NOMO-1 (cell line): ENCODE measurements around the gene ZRANB3.
A peak's percentile ranks its signal among the peaks of the same experiment; 100 is the strongest.

Experiments
- DNase-seq, 2 experiments: peaks; one replicate each; lab custom pipeline; 2025; ENCODE audit not compliant: unreplicated experiment in 2 of 2; lab: John Stamatoyannopoulos, UW

ZRANB3 gene

GRCh38 chr2:135257383-135258090 lies 273.5 kb downstream of the ZRANB3 start:
- no peak for DNase-seq

DNA sequence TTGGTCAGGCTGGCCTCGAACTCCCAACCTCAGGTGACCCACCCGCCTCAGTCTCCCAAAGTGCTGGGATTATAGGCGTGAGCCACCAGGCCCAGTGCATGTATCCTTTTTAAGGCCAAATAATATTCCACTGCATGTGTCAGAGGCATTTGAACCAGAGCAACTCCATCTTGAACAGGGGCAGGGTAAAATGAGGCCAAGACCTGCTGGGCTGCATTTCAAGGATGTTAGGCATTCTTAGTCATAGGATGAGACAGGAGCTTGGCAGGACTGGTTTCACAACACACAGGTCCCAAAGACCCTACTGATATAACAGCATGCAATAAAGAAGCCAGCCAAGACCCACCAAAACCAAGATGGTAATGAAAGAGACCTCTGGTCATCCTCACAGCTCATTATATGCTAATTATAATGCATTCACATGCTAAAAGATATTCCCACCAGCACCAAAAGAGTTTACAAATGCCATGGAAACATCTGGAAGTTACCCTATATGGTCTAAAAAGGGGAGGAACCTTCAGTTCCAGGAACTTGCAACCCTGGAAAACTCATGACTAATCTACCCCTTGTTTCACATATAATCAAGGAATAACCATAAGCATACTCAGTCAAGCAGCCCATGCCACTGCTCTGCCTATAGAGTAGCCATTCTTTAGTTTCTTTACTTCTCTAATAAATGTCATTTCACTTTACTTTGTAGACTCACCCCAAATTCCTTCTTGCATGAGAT lies 274.3 kb downstream of the ZRANB3 start:
- no peak for DNase-seq

DNA sequence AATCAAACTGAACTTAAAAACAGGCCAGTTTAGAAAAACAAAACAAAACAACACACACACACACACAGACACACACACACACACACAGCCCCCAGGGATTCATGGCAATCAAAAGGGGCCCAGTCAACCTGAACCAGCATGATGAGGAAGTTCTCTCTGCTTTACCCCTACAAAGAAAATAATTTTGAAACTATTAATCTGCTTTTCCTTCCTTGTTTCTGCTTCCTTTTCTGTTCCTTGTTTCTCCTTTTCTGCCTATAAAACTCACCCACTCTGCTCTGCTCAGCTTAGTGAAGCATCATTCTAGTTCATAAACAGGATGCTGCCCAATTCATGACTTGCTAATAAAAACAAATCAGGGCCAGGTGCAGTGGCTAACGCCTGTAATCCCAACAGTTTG lies 275.8 kb downstream of the ZRANB3 start:
- peak; percentile 59 to 74 for DNase-seq

DNA sequence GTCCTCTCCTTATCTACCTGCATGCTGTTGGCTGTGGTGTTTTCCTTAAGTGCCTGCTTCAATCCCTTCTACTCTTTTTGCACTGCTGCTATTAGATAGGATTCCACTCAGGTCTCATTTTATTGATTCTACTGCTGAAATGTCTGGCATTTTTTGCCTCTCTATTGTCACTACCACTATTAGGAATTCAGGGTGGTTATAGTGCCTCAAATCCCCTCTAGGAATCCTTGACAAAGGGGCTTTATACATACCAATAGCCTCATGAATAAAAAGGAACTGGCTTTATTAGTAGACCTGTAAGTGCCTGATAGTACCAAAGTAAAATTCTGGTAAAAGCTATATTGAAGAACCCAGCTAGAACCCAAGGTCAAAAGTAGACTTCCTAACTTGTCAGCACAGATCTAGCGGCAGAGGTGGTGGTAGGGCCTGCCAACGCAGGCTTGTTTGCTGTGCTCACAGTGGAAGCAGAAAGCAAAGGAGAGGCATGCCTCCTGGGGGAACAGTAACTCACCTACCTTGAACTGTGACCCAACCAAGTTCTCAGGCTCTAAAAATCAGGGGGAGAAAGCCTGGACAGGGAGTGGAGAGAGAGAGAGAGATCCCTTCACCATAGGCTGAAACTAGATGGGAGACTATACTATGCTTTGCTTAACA lies 278.1 kb downstream of the ZRANB3 start:
- no peak for DNase-seq

DNA sequence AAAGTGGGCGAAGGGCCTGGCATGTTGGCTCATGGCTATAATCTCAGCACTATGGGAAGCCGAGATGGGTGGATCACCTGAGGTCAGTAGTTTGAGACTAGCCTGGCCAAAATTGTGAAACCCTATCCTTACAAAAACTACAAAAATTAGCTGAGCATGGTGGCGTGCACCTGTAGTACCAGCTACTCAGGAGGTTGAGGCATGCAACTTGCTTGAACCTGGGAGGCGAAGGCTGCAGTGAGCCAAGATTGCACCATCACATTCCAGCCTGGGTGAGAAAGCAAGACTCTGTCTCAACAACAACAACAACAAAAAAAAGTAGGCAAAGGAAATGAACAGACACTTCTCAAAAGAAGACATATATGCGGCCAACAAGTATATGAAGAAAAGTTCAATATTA lies 282.4 kb downstream of the ZRANB3 start:
- DNase-seq, result no peak

DNA sequence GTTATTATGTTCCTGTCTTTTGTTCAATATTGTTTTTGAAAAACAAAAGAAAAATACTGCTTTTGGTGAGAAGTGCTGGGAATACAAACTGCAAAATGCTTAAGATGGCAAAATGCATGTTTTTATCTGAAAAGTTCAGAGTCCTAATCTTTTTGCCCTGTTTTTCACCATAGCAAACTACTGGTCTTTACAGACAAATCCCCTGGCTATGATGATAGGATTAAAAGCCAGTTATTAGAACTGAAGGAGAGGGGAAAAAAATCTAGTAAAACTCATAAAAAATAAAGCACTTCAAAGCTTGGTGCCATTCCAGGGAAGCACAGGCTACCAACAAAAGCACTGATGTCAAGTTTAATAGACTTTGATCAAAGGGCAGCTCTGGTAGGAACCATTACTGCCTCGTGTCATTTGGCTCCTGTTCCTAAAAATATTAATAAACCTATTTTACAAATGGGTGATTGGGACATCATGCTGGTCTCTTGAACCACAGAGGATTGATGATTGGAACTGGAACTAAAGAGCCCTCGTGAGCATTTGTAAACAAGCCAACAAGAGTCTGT lies 284.2 kb downstream of the ZRANB3 start:
- DNase-seq, result no peak

DNA sequence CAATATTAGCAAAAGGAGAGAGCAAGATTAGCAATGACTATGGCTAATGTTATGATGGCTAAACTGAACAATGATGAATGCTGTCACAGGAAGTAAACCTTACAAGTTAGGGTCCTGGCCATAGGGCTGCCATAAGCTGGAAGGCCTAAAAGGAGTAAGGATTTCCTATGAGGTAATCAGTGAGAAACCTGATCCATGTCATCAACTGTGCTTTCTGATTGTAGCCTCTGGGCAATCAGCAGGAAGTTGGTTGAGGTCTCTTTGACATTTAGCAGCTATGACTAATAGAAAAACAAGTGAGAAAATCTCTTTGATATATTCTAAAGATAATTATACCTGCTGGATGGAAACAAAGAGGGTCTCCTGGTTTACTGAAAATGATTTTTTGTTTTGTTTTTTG lies 285.9 kb downstream of the ZRANB3 start:
- DNase-seq, result no peak

DNA sequence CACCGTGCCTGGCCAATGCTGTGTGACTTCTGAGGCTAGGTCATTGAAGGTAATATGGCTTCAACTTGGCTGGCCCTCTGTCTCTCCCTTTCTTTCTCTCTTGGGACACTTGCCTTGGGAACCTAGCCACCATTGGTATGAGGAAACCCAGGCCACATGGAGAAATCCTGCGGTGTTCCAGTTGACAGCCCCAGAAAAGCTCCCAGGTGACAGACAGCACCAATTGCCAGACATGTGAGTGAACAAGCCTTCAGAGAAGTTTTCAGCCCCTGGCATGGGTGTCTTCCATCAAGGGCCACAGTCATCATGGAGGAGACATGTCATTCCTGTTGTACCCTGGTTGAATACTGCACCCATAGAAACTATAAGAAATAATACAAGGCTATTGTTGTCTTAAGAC lies 292.4 kb downstream of the ZRANB3 start:
- no peak for DNase-seq

DNA sequence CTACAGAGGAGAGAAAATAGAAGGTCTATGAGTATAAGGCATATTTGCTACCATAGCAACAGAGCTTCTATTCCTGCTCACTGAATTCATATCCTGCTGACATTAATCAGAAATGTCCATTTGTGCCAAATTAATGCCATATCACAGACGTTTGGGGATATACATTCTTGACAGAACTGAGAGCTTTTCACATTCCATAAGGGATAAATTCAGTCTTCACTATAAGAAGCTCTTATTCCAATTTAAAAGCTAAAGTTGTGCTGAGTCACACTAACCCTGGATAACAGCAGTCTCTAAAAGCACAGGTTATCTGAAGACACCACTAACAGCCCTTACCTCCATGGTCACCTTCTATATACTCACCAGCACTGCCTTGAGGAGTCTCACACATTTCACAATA lies 300.9 kb downstream of the ZRANB3 start:
- no peak for DNase-seq

DNA sequence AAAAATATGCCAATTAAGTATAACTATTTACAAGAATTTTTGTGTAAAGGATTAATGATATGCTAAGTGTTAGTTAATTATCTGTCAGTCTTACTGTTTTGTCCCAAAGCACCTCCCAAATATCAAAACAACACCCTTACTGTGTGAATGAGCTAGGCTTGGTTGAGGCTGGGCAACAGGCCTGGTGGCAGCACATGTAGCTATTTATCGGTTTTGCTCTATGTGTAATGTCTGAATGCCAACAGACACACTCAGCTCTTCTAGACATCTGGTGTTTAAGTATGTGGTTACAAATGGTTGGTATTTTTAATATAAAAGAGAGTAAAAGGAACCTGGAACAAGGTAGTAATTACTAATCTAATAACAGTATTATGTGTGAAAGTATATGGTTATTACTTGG lies 303.6 kb downstream of the ZRANB3 start:
- DNase-seq, result no peak

GRCh38 chr2:135226961-135227360 lies 304.1 kb downstream of the ZRANB3 start:
- DNase-seq, result no peak

DNA sequence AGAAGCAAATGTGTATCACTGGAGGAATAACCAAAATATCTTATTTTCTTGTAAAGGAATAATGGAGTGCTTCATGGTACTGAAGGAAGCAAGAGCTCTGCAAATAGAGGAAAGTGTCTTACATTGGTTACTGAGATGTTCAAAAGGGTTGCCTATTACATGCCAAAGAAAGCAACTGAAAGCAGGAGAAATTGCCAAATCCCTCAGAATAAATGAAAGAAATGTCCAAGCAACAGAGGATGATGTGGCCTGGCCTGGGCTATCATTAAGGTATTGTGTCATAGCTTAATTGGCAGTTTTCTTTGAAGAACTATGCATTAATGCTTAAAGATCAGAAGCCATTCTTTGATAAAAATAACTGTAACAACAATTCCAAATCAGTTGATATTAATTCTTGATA lies 305.2 kb downstream of the ZRANB3 start:
- DNase-seq, result no peak

DNA sequence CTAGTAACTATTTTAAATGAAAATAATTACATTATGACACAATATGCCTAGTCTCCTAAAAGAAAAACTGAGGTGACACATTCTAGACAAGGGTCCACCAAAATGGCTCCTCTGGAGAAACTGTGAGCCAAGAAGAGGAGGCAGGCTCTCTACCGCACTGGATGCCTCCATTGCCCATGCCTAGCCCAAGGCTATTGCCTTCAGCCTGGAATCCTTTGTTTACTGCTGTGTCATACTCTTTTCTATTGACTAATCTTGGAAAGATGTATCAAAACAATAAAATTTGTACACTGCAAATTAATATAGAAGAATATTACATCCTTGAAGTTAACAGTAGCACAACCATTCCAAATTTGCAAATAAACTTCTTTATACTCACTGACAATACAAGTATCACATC lies 311.8 kb downstream of the ZRANB3 start:
- DNase-seq, result no peak

DNA sequence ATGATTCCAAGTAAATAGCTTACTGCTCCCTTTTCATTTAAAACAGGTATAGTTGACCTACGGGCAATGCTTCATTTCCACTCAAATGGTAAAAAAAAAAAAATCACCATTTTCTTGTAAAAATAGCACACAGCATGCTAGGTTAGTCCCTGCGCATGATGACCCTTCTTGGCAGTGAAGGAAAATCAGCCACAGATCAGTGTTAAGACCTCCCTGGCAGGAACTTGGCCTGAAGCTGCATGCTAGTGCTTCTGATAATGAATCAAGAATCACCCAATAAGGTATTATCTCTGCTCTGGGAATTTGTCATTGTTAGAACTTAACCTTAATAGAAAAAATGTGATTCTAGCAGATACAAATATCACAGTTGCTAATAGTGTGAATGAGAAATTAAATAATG lies 312.6 kb downstream of the ZRANB3 start:
- DNase-seq, result no peak

DNA sequence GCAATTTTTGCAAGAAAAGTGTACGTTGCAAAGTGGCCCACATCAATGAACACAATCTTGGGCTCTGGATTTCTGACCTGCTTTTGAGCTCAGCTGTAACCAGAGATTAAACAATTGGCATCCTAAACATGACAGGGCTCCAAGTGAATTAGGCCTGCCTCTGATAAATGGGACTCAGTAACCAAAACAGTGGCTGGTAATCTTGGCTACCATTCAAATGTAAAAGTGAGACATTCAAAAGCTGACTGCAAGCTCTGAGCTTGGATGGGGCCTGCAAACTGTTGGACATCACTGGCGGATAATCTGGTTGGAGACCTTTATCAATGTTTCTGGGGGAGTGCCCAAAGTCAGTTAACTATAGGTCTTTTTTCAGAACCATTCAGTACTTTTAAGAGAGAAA lies 318.3 kb downstream of the ZRANB3 start:
- no peak for DNase-seq

DNA sequence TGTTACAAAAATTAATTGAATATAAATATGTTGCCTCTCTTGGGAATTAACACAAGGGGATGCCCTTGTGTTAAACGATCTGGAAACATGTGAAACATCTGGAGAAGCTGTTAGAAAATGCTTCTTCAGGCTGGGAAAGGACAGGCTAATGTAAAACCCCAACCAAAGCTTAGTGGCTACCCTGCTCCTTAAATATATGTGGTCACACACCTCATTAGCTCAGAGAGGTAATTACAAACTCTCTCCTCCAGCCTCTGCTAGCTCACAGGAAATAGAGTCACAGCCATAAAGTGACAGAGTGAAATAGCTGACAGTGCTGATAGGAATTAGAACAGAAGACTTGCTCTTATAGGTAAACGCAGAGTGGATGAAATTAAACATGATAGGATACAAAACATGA lies 323.0 kb downstream of the ZRANB3 start:
- no peak for DNase-seq

DNA sequence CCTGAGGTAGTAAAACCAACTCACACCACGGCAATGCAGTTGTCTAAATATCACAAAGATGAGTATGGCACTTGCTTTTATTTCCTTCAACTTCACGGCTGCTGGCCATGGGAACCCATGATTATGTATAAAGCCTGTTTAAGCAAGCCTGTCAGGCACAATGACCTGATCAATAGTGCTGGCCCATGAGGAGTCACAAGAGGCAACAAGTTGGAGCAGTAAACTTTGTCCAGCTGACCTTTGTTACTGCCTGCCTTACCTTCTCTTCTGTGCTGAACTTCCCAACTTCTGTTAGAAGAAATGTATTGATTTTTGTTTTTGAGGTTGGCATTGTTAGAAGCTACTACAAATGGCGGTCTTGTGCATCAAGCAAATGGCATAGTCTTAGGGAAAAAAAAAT lies 327.1 kb downstream of the ZRANB3 start:
- no peak for DNase-seq

GRCh38 chr2:135202751-135203150 lies 328.3 kb downstream of the ZRANB3 start:
- DNase-seq, result no peak

- DNase-seq, result no peak
Observed at GRCh38 chr2:135198481-135198880, 332.5 kb downstream of the ZRANB3 start.

DNA sequence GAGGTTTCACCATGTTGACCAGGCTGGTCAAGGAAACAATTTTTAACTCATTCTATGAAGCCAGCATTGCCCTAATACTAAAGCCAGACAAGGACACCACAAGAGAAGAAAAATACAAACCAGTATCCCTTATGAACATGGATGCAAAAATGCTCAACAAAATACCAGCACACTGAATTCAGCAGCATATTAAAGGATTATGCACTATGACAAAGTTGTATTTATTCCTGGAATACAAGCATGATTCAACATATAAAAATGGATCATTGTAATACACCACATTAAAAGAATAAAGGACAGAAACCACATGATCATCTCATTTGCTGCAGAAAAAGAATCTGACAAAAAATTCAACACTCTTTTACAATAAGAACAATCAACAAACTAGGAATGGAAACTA lies 340.2 kb downstream of the ZRANB3 start:
- no peak for DNase-seq

GRCh38 chr2:135189148-135189547 lies 341.9 kb downstream of the ZRANB3 start:
- DNase-seq, result no peak

DNA sequence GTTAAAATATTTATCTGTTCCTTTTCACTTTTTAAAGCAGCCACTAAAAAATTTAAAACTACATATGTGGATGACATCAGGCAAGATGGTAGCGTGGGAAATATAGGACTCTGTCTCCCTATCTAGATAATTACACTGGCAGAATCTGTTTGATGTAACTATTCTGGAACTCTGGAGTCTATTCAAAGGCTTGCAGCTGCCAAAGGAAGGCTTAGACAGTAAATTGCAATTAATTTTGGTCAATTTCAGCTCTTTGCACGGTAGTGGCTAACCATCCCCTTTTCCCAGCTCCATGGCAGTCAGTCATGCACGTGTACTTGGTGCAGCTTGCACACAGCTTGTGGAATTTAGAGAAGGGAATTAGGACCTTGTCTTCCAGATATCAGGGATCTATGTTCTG lies 343.7 kb downstream of the ZRANB3 start:
- DNase-seq, result no peak
